IPS-18a (cell line): Measurements from ENCODE around the gene PCDHGB3.
A peak's percentile ranks its signal among the peaks of the same experiment; 100 is the strongest.
"Not testable (repeated sequence)": the region's sequence is repeated elsewhere in the genome, so short reads cannot be mapped to it uniquely, and the experiment has no call there.

Experiments
- H3K27ac ChIP-seq: one replicate; pipeline ENCODE4 v1.5.1; 2013; ENCODE audit warnings: low read length
- H3K27me3 ChIP-seq: one replicate; pipeline ENCODE4 v1.6.1; 2013; ENCODE audit warnings: mild to moderate bottlenecking, low read length; ENCODE audit not compliant: control insufficient read depth, insufficient read depth
- H3K36me3 ChIP-seq: one replicate; pipeline ENCODE4 v1.6.1; 2013; ENCODE audit warnings: low read depth, low read length; ENCODE audit not compliant: control insufficient read depth
- H3K4me1 ChIP-seq: one replicate; pipeline ENCODE4 v1.6.1; 2013; ENCODE audit warnings: low read depth, low read length; ENCODE audit not compliant: control insufficient read depth
- H3K4me3 ChIP-seq: one replicate; pipeline ENCODE4 v1.5.1; 2013; ENCODE audit warnings: low read length
- H3K9ac ChIP-seq: one replicate; pipeline ENCODE4 v1.6.1; 2013; ENCODE audit warnings: mild to moderate bottlenecking, low read length, moderate library complexity
- H3K9me3 ChIP-seq: one replicate; pipeline ENCODE4 v1.6.1; 2013; ENCODE audit warnings: low read depth, low read length; ENCODE audit not compliant: control insufficient read depth

Gene PCDHGB3

GRCh38 chr5:141369994-141370848, at the start of gene PCDHGB3:
PCDHGB3 (plus strand) TSS chr5:141370242; CDS start chr5:141370395, 153 bp downstream.
- Histone ChIP-seq H3K4me3 (no peak within 1 kb of the TSS), H3K4me1 (no peaks in the 10 kb centered on the region), H3K27me3 (no peaks in the 10 kb centered on the region), H3K9ac (no peak within 1 kb of the TSS), H3K36me3 (no peaks in the 10 kb centered on the region), H3K27ac (no peak within 1 kb of the TSS), H3K9me3 (peaks cover 26% of the 10 kb centered on the region)

DNA sequence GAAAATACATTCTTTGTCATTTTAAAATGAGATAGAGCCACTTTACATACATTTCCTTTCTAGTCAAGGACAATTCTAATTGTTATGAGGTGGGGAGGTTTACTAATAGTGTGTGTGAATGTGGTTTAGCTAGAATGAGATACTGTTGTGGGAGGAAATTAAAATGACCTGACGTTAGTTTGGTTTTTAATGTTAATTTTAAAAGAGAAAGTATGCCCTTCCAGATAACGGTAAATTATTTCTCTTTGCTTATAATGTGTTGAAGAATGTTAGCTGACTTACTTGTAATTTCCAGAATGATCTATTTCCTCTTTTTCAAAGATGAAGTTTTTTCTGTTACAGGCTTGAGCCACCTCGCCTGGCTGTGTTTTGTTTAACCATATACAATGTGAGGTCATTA, 47.8 kb upstream of the PCDHGB3 start:
- Histone ChIP-seq H3K36me3 (peaks cover 20% of the 10 kb centered on the region), H3K4me3 (no peak overlapping the region), H3K4me1 (no peaks in the 10 kb centered on the region), H3K27me3 (no peaks in the 10 kb centered on the region), H3K9ac (no peak overlapping the region), H3K27ac (no peak overlapping the region), H3K9me3 (peaks cover 23% of the 10 kb centered on the region)

DNA sequence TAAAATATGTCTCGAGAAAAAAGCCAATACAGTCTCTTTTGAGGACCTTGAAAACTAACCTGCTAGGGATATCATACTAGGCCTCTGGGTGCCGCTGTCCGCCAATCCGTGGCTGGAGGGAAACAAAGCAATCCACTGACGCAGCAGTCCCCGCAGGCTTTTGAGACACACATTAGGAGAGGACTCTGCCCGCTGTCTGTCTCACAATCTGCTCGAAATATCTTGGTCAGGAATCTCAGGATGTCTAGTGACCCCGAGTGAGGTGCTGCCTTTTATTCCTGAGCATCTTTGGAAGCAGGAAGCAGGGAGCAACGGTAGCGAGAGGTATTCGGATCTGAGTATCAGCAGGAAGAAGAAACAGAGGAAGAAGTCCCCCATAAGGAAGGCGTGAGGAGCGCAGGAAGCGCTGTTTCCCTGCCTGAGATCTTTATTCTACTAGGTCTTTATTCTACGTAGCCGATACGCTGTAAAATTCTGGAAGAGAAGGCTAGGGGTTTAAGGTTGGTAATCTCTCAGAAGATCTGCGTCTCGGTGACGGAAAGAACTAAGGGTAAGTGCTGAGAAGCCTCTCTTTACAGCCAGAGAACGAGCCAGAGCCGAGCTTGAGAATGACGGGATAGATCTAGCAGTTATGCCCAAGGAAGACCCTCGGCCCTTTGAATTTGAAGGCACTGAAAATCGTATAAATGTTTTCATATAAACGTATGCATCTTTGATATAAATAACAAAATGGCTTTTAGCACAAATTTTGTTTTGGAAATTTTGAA, 43.8 kb upstream of the PCDHGB3 start:
- Histone ChIP-seq H3K36me3 (no peaks in the 10 kb centered on the region), H3K27ac (peak overlapping the region; percentile 55), H3K9me3 (peaks cover 4% of the 10 kb centered on the region), H3K4me1 (no peaks in the 10 kb centered on the region), H3K27me3 (no peaks in the 10 kb centered on the region), H3K9ac (peak overlapping the region; percentile 57), H3K4me3 (peak overlapping the region; percentile 64)

DNA sequence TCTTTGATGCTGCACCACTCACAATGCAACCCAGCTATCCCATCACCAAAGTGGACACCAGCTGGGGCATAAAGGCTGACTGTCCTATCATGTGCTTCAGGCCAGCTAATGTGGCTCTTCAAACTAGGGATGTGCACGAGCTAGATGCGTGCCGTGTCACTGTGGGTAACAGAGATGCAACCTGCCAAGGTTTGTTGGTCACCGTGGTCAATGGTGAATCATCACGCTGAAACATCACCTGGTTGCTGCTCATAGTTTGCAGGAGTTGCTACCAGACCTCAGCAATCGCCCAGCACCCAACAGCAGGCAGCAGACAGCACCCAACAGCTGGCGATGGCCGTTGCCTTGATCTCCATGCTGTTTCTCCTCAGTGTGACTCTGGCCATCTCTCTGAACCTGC, 41.8 kb upstream of the PCDHGB3 start:
- no peaks in the 10 kb centered on the region for H3K27me3 ChIP-seq
- H3K4me3 ChIP-seq = no peak overlapping the region
- H3K36me3 ChIP-seq = no peaks in the 10 kb centered on the region
- H3K4me1 ChIP-seq = no peaks in the 10 kb centered on the region
- H3K27ac ChIP-seq = no peak overlapping the region
- no peak overlapping the region for H3K9ac ChIP-seq
- H3K9me3 ChIP-seq = peaks cover 8% of the 10 kb centered on the region

- Histone ChIP-seq H3K9ac (no peak within 1 kb of the TSS), H3K27ac (no peak within 1 kb of the TSS), H3K36me3 (no peaks in the 10 kb centered on the region)
Observed at GRCh38 chr5:141330299-141331080, 39.6 kb upstream of the PCDHGB3 start, which contains the start of gene PCDHGA1. PCDHGA1 (plus strand) TSS chr5:141330514.

GRCh38 chr5:141332571-141332970, 37.5 kb upstream of the PCDHGB3 start:
- H3K9me3 ChIP-seq, H3K4me3 ChIP-seq, H3K36me3 ChIP-seq, H3K4me1 ChIP-seq, H3K27ac ChIP-seq, H3K9ac ChIP-seq, H3K27me3 ChIP-seq: not testable (repeated sequence)

More at GRCh38 chr5:141330299-141331080, 39.6 kb upstream of the PCDHGB3 start, which contains the start of gene PCDHGA1:
- Histone ChIP-seq H3K4me3 (no peak within 1 kb of the TSS), H3K27me3 (no peaks in the 10 kb centered on the region), H3K4me1 (no peaks in the 10 kb centered on the region), H3K9me3 (peaks cover 8% of the 10 kb centered on the region)

- H3K9me3 ChIP-seq = peaks cover 30% of the 10 kb centered on the region
- no peak within 1 kb of the TSS for H3K27ac ChIP-seq
- no peak within 1 kb of the TSS for H3K4me3 ChIP-seq
- H3K4me1 ChIP-seq = no peaks in the 10 kb centered on the region
- H3K9ac ChIP-seq = no peak within 1 kb of the TSS
- no peaks in the 10 kb centered on the region for H3K27me3 ChIP-seq
- H3K36me3 ChIP-seq = no peaks in the 10 kb centered on the region
Observed at GRCh38 chr5:141338538-141339306, 31.3 kb upstream of the PCDHGB3 start, which contains the start of gene PCDHGA2. PCDHGA2 (plus strand) TSS chr5:141338760.

DNA sequence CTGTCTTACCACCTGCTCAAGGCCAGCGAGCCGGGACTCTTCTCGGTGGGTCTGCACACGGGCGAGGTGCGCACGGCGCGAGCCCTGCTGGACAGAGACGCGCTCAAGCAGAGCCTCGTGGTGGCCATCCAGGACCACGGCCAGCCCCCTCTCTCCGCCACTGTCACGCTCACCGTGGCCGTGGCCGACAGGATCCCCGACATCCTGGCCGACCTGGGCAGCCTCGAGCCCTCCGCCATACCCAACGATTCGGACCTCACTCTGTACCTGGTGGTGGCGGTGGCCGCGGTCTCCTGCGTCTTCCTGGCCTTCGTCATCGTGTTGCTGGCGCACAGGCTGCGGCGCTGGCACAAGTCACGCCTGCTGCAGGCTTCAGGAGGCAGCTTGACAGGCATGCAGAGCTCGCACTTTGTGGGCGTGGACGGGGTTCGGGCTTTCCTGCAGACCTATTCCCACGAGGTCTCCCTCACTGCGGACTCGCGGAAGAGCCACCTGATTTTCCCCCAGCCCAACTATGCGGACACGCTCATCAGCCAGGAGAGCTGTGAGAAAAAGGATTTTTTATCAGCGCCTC, 29.2 kb upstream of the PCDHGB3 start:
- H3K27ac ChIP-seq, H3K9ac ChIP-seq, H3K36me3 ChIP-seq, H3K27me3 ChIP-seq, H3K4me3 ChIP-seq, H3K4me1 ChIP-seq: not testable (repeated sequence)
- peaks cover 40% of the 10 kb centered on the region for H3K9me3 ChIP-seq

- no peak overlapping the region for H3K27ac ChIP-seq
- no peaks in the 10 kb centered on the region for H3K4me1 ChIP-seq
- no peaks in the 10 kb centered on the region for H3K36me3 ChIP-seq
- no peak overlapping the region for H3K9ac ChIP-seq
- no peak overlapping the region for H3K4me3 ChIP-seq
- H3K27me3 ChIP-seq = no peaks in the 10 kb centered on the region
- peaks cover 40% of the 10 kb centered on the region for H3K9me3 ChIP-seq
Observed at GRCh38 chr5:141342773-141343172, 27.3 kb upstream of the PCDHGB3 start.

- Histone ChIP-seq H3K4me3 (no peak within 1 kb of the TSS), H3K27ac (no peak within 1 kb of the TSS), H3K9me3 (peaks cover 36% of the 10 kb centered on the region)
Observed at GRCh38 chr5:141343242-141343952, 26.6 kb upstream of the PCDHGB3 start, which contains the start of gene PCDHGA3. PCDHGA3 (plus strand) TSS chr5:141343829; CDS start chr5:141344034, 205 bp downstream.

More at GRCh38 chr5:141343242-141343952, 26.6 kb upstream of the PCDHGB3 start, which contains the start of gene PCDHGA3:
- H3K4me1 ChIP-seq = no peaks in the 10 kb centered on the region
- H3K36me3 ChIP-seq = no peaks in the 10 kb centered on the region
- H3K27me3 ChIP-seq = no peaks in the 10 kb centered on the region
- no peak within 1 kb of the TSS for H3K9ac ChIP-seq
